Endothelial cell of umbilical vein (primary cell): ENCODE measurements around the gene LRCH1. TPM values are rescaled to one million over a fixed set of nuclear protein-coding genes. Genes with fewer than 3 reads are reported as not detected.

Source experiments
- BruUV-seq: library from RNA; stranded (reverse); fragments of 400-500 nt; replicated peaks from 2 replicates; lab custom pipeline; 2021; lab: Mats Ljungman, UMichigan
- CTCF ChIA-PET: fragments of 300-600, 350-600 bp; sonication (Branson Sonifier 250); formaldehyde crosslinking; loops from one replicate; lab custom pipeline; 2021; ENCODE audit warnings: antibody characterized with exemption, inconsistent platforms; lab: Charles Lee
- POLR2A ChIA-PET: fragments of 300-600, 350-600 bp; sonication (Branson Sonifier 250); formaldehyde crosslinking; loops from one replicate; lab custom pipeline; 2021; ENCODE audit warnings: antibody characterized with exemption, inconsistent platforms; lab: Charles Lee
- DNase-seq: peaks from one replicate; pipeline ENCODE4 v3.0.0-alpha.2; 2011; ENCODE audit warnings: low read depth, low spot score
- FAIRE-seq: peaks from 2 replicates; lab custom pipeline; 2011; peaks lifted over from hg19 to GRCh38; lab: Jason Lieb, UNC
- H2AFZ ChIP-seq: 2 replicates; pipeline ENCODE4 v1.6.0; 2012; ENCODE audit warnings: low read depth, low read length, control low read depth, inconsistent platforms
- H3K27ac ChIP-seq: 2 replicates; pipeline ENCODE4 v1.5.1; 2011; ENCODE audit warnings: low read depth, mild to moderate bottlenecking, control low read depth, low read length, moderate library complexity; ENCODE audit not compliant: insufficient read depth
- H3K27me3 ChIP-seq, 2 experiments: 2 replicates each; pipeline versions ENCODE4 v1.6.0 to v1.6.1; 2011; ENCODE audit warnings: low read length in 2 of 2, mixed read lengths in 1 of 2; ENCODE audit not compliant: control insufficient read depth in 2 of 2, insufficient read depth in 2 of 2
- H3K36me3 ChIP-seq, 2 experiments: 2 replicates in 1 of 2; 3 replicates in 1 of 2; pipeline ENCODE4 v1.5.1; 2011; ENCODE audit warnings: low read length in 2 of 2, mild to moderate bottlenecking in 1 of 2, moderate library complexity in 1 of 2; ENCODE audit not compliant: control insufficient read depth in 2 of 2, insufficient read depth in 2 of 2; ENCODE audit errors: extremely low read depth in 1 of 2
- H3K4me1 ChIP-seq: 3 replicates; pipeline ENCODE4 v1.5.1; 2011; ENCODE audit warnings: mild to moderate bottlenecking, low read length; ENCODE audit not compliant: control insufficient read depth, insufficient read depth; ENCODE audit errors: extremely low read depth
- H3K4me2 ChIP-seq: 2 replicates; pipeline ENCODE4 v1.6.1; 2011; ENCODE audit warnings: low read length, control low read depth, mixed read lengths; ENCODE audit not compliant: insufficient read depth
- H3K4me3 ChIP-seq, 3 experiments: fragments of 200-600 bp in 1 of 3; sonication (generic), shearing (Covaris generic) in 1 of 3; replicated peaks in 1 of 3; 2 replicates each; pipeline ENCODE4 v1.5.1; 2011 to 2016; ENCODE audit warnings: control low read depth in 3 of 3, low read length in 3 of 3, mild to moderate bottlenecking in 2 of 3, inconsistent platforms in 1 of 3, low read depth in 1 of 3, moderate library complexity in 1 of 3; ENCODE audit not compliant: insufficient read depth in 1 of 3
- H3K79me2 ChIP-seq: 2 replicates; pipeline ENCODE4 v1.6.0; 2012; ENCODE audit warnings: low read length, inconsistent platforms; ENCODE audit not compliant: control insufficient read depth, insufficient read depth
- H3K9ac ChIP-seq: replicated peaks from 2 replicates; pipeline ENCODE3; 2011; ENCODE audit warnings: low read length, control low read depth; ENCODE audit not compliant: insufficient read depth; ENCODE audit errors: extremely low read depth
- H3K9me1 ChIP-seq: replicated peaks from 3 replicates; pipeline ENCODE4 v1.6.0; 2011; ENCODE audit warnings: mild to moderate bottlenecking, low read length; ENCODE audit not compliant: control insufficient read depth, insufficient read depth; ENCODE audit errors: extremely low read depth
- H3K9me3 ChIP-seq: replicated peaks from 2 replicates; pipeline ENCODE4 v1.5.1; 2012; ENCODE audit warnings: low read length, inconsistent platforms; ENCODE audit not compliant: control insufficient read depth, insufficient read depth
- H4K20me1 ChIP-seq: replicated peaks from 2 replicates; pipeline ENCODE3; 2011; ENCODE audit warnings: mild to moderate bottlenecking, low read length; ENCODE audit not compliant: control insufficient read depth, insufficient read depth; ENCODE audit errors: extremely low read depth
- EZH2 ChIP-seq: IDR thresholded peaks from 2 replicates; pipeline ENCODE4 v1.6.1; 2012; ENCODE audit warnings: borderline replicate concordance, low read depth, mild to moderate bottlenecking, moderate library complexity, low read length, inconsistent platforms; ENCODE audit not compliant: severe bottlenecking
- FOS ChIP-seq: IDR thresholded peaks from 2 replicates; pipeline ENCODE4 v1.6.1; 2011; ENCODE audit warnings: mild to moderate bottlenecking, low read length, moderate library complexity, borderline replicate concordance; ENCODE audit not compliant: insufficient read depth
- GATA2 ChIP-seq: IDR thresholded peaks from 2 replicates; pipeline ENCODE4 v1.7.0; 2011; ENCODE audit warnings: low read depth, mild to moderate bottlenecking, moderate library complexity, mixed read lengths, low read length; ENCODE audit not compliant: insufficient read length, insufficient read depth
- JUN ChIP-seq: IDR thresholded peaks from 2 replicates; pipeline ENCODE4 v1.6.1; 2011; ENCODE audit warnings: borderline replicate concordance, low read depth; ENCODE audit not compliant: insufficient read length, insufficient read depth
- MAX ChIP-seq: IDR thresholded peaks from 2 replicates; pipeline ENCODE4 v1.6.1; 2011; ENCODE audit not compliant: insufficient read depth, insufficient read length
- MYC ChIP-seq: IDR thresholded peaks from one replicate; pipeline ENCODE4 v1.6.1; 2011; ENCODE audit warnings: mild to moderate bottlenecking, low read depth, low read length
- POLR2A ChIP-seq: IDR thresholded peaks from 2 replicates; pipeline ENCODE4 v1.6.1; 2012; ENCODE audit warnings: low read depth, mild to moderate bottlenecking, control low read depth, low read length
- POLR2AphosphoS5 ChIP-seq: IDR thresholded peaks from 2 replicates; pipeline ENCODE4 v1.6.1; 2012; ENCODE audit warnings: low read depth, mild to moderate bottlenecking, control low read depth, low read length, moderate library complexity; ENCODE audit not compliant: insufficient read depth
- dilution Hi-C: fragments of 300-500 bp; cut with MboI; formaldehyde crosslinking; loops from one replicate; pipeline ENCODE4 v1.15.0; 2019; ENCODE audit warnings: low sequenced_read_pairs; ENCODE audit not compliant: extremely low pct_ligation_motif_present
- intact Hi-C: fragments of 100-400 bp; cut with micrococcal nuclease; formaldehyde crosslinking; loops from one replicate; pipeline ENCODE4 v1.10.0; 2022
- polyA plus RNA-seq, 4 experiments: library from polyadenylated mRNA; depleted of rRNA in 3 of 4; stranded (reverse) in 3 of 4; unstranded in 1 of 4; fragments of >200 nt; gene quantifications; 2 replicates each; pipeline versions ENCODE4 v1.2.1 to v1.2.3, GENCODE V29; 2011 to 2012; ENCODE audit warnings: missing spikeins in 1 of 4
- total RNA-seq: library from RNA; stranded (reverse); gene quantifications from 2 replicates; pipeline ENCODE4 v1.2.3, GENCODE V29; 2021
- TF ChIP-seq, protein P1 (sequence below), 2 donors: IDR thresholded peaks; 1 replicate in 1 of 2; 2 replicates in 1 of 2; pipeline ENCODE4 v1.5.1; 2011; ENCODE audit warnings: low read length in 2 of 2, mild to moderate bottlenecking in 2 of 2, moderate library complexity in 2 of 2, control low read depth in 1 of 2, inconsistent platforms in 1 of 2, low read depth in 1 of 2; ENCODE audit not compliant: insufficient read depth in 1 of 2; ENCODE audit errors: extremely low read depth in 1 of 2

LRCH1 gene
- total and polyA plus RNA-seq, 2 donors (not counting 3 experiments of a cell fraction or from before 2014, with no cell fraction given): 5.4 to 16.5 TPM

DNA sequence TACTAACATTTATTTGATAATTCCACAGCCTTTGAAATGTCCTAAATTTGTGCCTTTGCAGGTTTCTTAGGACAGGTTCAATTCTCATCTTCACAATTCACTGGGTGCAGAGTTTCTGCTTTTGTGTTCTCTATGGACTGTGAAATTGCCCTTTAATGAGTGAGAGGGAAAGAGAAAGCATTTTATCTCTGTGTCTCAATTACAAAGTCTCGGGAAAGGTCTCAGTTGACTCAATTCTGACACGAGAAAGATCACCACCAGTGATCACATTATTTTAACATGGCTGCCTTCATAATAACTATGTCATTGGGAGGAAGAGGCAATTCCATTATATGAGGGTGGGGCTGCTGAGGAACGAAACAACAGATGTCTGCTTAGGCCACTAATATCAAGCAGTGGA, 26.2 kb upstream of the LRCH1 start:
- Histone ChIP-seq H2AFZ (no peak overlapping the region), H3K4me1 (no peaks in the 10 kb centered on the region), H3K36me3 (no peaks in the 10 kb centered on the region), H3K9ac (no peak overlapping the region), H3K9me3 (no peaks in the 10 kb centered on the region), H3K27ac (no peak overlapping the region), H3K27me3 (peaks cover 17 to 37% of the 10 kb centered on the region in 2 experiments), H4K20me1 (no peaks in the 10 kb centered on the region), H3K4me3 (no peak overlapping the region), H3K9me1 (no peaks in the 10 kb centered on the region), H3K4me2 (no peak overlapping the region), H3K79me2 (no peaks in the 10 kb centered on the region)
- ChIA-PET CTCF (no interaction called here), POLR2A (no interaction called here)
- FAIRE-seq (no peak), DNase-seq (no peak)
- intact Hi-C loops: no loop called here
- no TSS peak for BruUV-seq
- TF ChIP-seq MAX (no peak), POLR2AphosphoS5 (no peak), EZH2 (no peak), JUN (no peak), GATA2 (no peak), MYC (no peak), POLR2A (no peak), FOS (no peak)
- TF ChIP-seq, protein P1, sequence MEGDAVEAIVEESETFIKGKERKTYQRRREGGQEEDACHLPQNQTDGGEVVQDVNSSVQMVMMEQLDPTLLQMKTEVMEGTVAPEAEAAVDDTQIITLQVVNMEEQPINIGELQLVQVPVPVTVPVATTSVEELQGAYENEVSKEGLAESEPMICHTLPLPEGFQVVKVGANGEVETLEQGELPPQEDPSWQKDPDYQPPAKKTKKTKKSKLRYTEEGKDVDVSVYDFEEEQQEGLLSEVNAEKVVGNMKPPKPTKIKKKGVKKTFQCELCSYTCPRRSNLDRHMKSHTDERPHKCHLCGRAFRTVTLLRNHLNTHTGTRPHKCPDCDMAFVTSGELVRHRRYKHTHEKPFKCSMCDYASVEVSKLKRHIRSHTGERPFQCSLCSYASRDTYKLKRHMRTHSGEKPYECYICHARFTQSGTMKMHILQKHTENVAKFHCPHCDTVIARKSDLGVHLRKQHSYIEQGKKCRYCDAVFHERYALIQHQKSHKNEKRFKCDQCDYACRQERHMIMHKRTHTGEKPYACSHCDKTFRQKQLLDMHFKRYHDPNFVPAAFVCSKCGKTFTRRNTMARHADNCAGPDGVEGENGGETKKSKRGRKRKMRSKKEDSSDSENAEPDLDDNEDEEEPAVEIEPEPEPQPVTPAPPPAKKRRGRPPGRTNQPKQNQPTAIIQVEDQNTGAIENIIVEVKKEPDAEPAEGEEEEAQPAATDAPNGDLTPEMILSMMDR (IDR thresholded peaks at IDR 0.05; ENCODE audit: extremely low read depth in 1 of 2, insufficient read depth in 1 of 2, low read depth in 1 of 2, low read length in 2 of 2): no peak
- dilution Hi-C loops: no loop called here
